ENCODE data around the gene EXD3. TPM values are rescaled to one million over a fixed set of nuclear protein-coding genes. Genes with fewer than 3 reads are reported as not detected.

The EXD3 gene
- total and polyA plus RNA-seq, 9 of the 15 experiments (the other 6 are each of a cell fraction or from before 2014, with no cell fraction given): 0.29 to 12.5 (median 3.9) TPM

- TF ChIP-seq SMC3 (conservative IDR thresholded peaks at IDR 0.05; ENCODE audit: insufficient read depth, low read depth, low read length): peak; percentile 78
- peak; percentile 29; the same call in 1 of the 2 replicates for TF ChIP-seq TFAP4 (CRISPR knock-in tag; IDR thresholded peaks at IDR 0.05; ENCODE audit: borderline replicate concordance)
- TF ChIP-seq YY1 (IDR thresholded peaks at IDR 0.05; ENCODE audit: borderline replicate concordance in 1 of 3, control insufficient read depth in 1 of 3, extremely low read depth in 1 of 3, insufficient read depth in 3 of 3, insufficient read length in 1 of 3, insufficient replicate concordance in 2 of 3, low read depth in 1 of 3, low read length in 2 of 3): peak in 1 of 3 experiments; percentile 16
- peak; percentile 88 for TF ChIP-seq CTBP1 (IDR thresholded peaks at IDR 0.05; ENCODE audit: borderline replicate concordance)
- no peak; the same call in 1 of the 2 replicates for TF ChIP-seq TCF3 (CRISPR knock-in tag; IDR thresholded peaks at IDR 0.05)
- no peak for TF ChIP-seq NR1H2 (CRISPR knock-in tag; IDR thresholded peaks at IDR 0.05)
- TF ChIP-seq SRSF3 (IDR thresholded peaks at IDR 0.05; ENCODE audit: insufficient read depth, low read length): no peak
- no peak for TF ChIP-seq PBX2 (CRISPR knock-in tag; IDR thresholded peaks at IDR 0.05; ENCODE audit: low read depth)
- TF ChIP-seq PBX2 (tag; conservative IDR thresholded peaks at IDR 0.05; ENCODE audit: low read depth): no peak
- 0 out of 2 replicates have a peak, but pooled peaks have one; percentile 45 for TF ChIP-seq JUND (IDR thresholded peaks at IDR 0.05; ENCODE audit: borderline replicate concordance, low read depth, low read length)
- TF ChIP-seq JUND (tag; IDR thresholded peaks at IDR 0.05; ENCODE audit: borderline replicate concordance, low read depth, low read length): no peak
- peak; percentile 46 for TF ChIP-seq NUFIP1 (IDR thresholded peaks at IDR 0.05; ENCODE audit: partially characterized antibody)
- TF ChIP-seq HCFC1 (IDR thresholded peaks at IDR 0.05; ENCODE audit: low read depth, low read length): 0 out of 2 replicates have a peak, but pooled peaks have one; percentile 6
- peak; percentile 23; the same call in 1 of the 2 replicates for TF ChIP-seq MAFK (IDR thresholded peaks at IDR 0.05; ENCODE audit: low read length)
- TF ChIP-seq ZFPM2 (CRISPR knock-in tag; IDR thresholded peaks at IDR 0.05): no peak
- peak in 1 of 2 experiments; percentile 77; a peak in 1 of 4 replicates for TF ChIP-seq RCOR1 (IDR thresholded peaks at IDR 0.05; ENCODE audit: borderline replicate concordance in 1 of 2, low read depth in 2 of 2, low read length in 2 of 2)
- no peak for TF ChIP-seq ZNF551 (CRISPR knock-in tag; IDR thresholded peaks at IDR 0.05)
- 0 out of 4 replicates have a peak, but pooled peaks of 1 of the 2 experiments have one; percentile 59 for TF ChIP-seq NONO (IDR thresholded peaks at IDR 0.05; ENCODE audit: low read depth in 2 of 2, low read length in 1 of 2)
- 0 out of 2 replicates have a peak, but pooled peaks have one; percentile 26 for TF ChIP-seq ETV5 (CRISPR knock-in tag; IDR thresholded peaks at IDR 0.05; ENCODE audit: low read depth)
- TF ChIP-seq HDAC1 (IDR thresholded peaks at IDR 0.05): peak in 1 of 2 experiments; percentile 53; a peak in 1 of 4 replicates
- TF ChIP-seq RBM17 (IDR thresholded peaks at IDR 0.05; ENCODE audit: borderline replicate concordance, low read depth, low read length): no peak
- peak in 1 of 2 experiments; percentile 78; a peak in 1 of 4 replicates for TF ChIP-seq SIN3A (IDR thresholded peaks at IDR 0.05; ENCODE audit: borderline replicate concordance in 2 of 2, control insufficient read depth in 1 of 2, low read depth in 2 of 2, low read length in 2 of 2)
- peak in 1 of 2 experiments; percentile 50; a peak in 2 of 4 replicates for TF ChIP-seq MAZ (CRISPR knock-in tag; conservative IDR thresholded peaks at IDR 0.05 in 1 of 2, IDR thresholded peaks at IDR 0.05 in 1 of 2)
Observed at GRCh38 chr9:137286975-137287383, 136.0 kb downstream of the EXD3 start (continued).
